Caco-2 (cell line): Measurements from ENCODE around the gene LHX2. TPM values are rescaled to one million over a fixed set of nuclear protein-coding genes. Genes with fewer than 3 reads are reported as not detected.
"Not testable (repeated sequence)": the region's sequence is repeated elsewhere in the genome, so short reads cannot be mapped to it uniquely, and the experiment has no call there.

Experiments used
- BruUV-seq: library from RNA; stranded (reverse); fragments of 400-500 nt; replicated peaks from 2 replicates; lab custom pipeline; 2021; lab: Mats Ljungman, UMichigan
- CTCF ChIA-PET: fragments of 300-600 bp; sonication (Branson Sonifier 250); formaldehyde crosslinking; loops from one replicate; lab custom pipeline; 2022; ENCODE audit warnings: antibody characterized with exemption; lab: Charles Lee
- POLR2A ChIA-PET: fragments of 300-600 bp; sonication (Branson Sonifier 250); formaldehyde crosslinking; loops from one replicate; lab custom pipeline; 2022; ENCODE audit warnings: antibody characterized with exemption; lab: Charles Lee
- DNase-seq, 2 experiments: peaks; one replicate each; pipeline versions ENCODE4 v3.0.0 to v3.0.0-alpha.2; 2020 to 2022
- H3K27me3 ChIP-seq: replicated peaks from 2 replicates; pipeline ENCODE4 v1.6.0; 2011; ENCODE audit warnings: low read length; ENCODE audit not compliant: control insufficient read depth, insufficient read depth
- H3K36me3 ChIP-seq: 2 replicates; pipeline ENCODE4 v1.5.1; 2011; ENCODE audit warnings: low read length; ENCODE audit not compliant: control insufficient read depth, insufficient read depth
- H3K4me1 ChIP-seq: fragments of 250-450 bp; sonication (Bioruptor Pico); 2 replicates; pipeline ENCODE4 v1.5.1; 2020; ENCODE audit warnings: mild to moderate bottlenecking
- H3K4me3 ChIP-seq: 2 replicates; pipeline ENCODE4 v1.5.1; 2011; ENCODE audit warnings: low read depth, mild to moderate bottlenecking, control low read depth, low read length
- H3K9me3 ChIP-seq: fragments of 250-450 bp; sonication (Bioruptor Pico); 2 replicates; pipeline ENCODE4 v1.5.1; 2020; ENCODE audit warnings: mild to moderate bottlenecking, moderate library complexity
- H3K27ac Mint-ChIP-seq: one replicate; pipeline ENCODE4 v1.8.0; 2022; ENCODE audit warnings: mixed read lengths; ENCODE audit not compliant: unreplicated experiment
- H3K27me3 Mint-ChIP-seq: one replicate; pipeline ENCODE4 v1.8.0; 2022; ENCODE audit warnings: mixed read lengths; ENCODE audit not compliant: insufficient read depth, unreplicated experiment
- H3K36me3 Mint-ChIP-seq: one replicate; pipeline ENCODE4 v1.8.0; 2022; ENCODE audit warnings: mild to moderate bottlenecking, mixed read lengths; ENCODE audit not compliant: insufficient read depth, unreplicated experiment
- H3K4me1 Mint-ChIP-seq: one replicate; pipeline ENCODE4 v1.8.0; 2022; ENCODE audit warnings: low read depth, mixed read lengths; ENCODE audit not compliant: unreplicated experiment
- H3K4me3 Mint-ChIP-seq: one replicate; pipeline ENCODE4 v1.8.0; 2022; ENCODE audit warnings: mild to moderate bottlenecking, moderate library complexity, mixed read lengths; ENCODE audit not compliant: unreplicated experiment
- H3K9me3 Mint-ChIP-seq: one replicate; pipeline ENCODE4 v1.8.0; 2022; ENCODE audit warnings: mixed read lengths; ENCODE audit not compliant: unreplicated experiment
- CTCF ChIP-seq, 2 experiments: fragments of 200-600 bp in 1 of 2; IDR thresholded peaks; 1 replicate in 1 of 2; 2 replicates in 1 of 2; pipeline versions ENCODE4 v1.5.1 to v1.8.0; 2011 to 2022; ENCODE audit warnings: antibody characterized with exemption in 1 of 2, control low read depth in 1 of 2, inconsistent platforms in 1 of 2, low read depth in 1 of 2, low read length in 1 of 2, mild to moderate bottlenecking in 1 of 2, moderate library complexity in 1 of 2; ENCODE audit not compliant: insufficient read depth in 1 of 2, severe bottlenecking in 1 of 2, unreplicated experiment in 1 of 2
- intact Hi-C: fragments of 100-400 bp; cut with micrococcal nuclease; formaldehyde crosslinking; loops from one replicate; pipeline ENCODE4 v1.10.0; 2022; ENCODE audit not compliant: unreplicated experiment
- total RNA-seq: library from RNA; stranded (reverse); gene quantifications from 2 replicates; pipeline ENCODE4 v1.2.3, GENCODE V29; 2022

The LHX2 gene
- total RNA-seq, 1 experiment from 2014 or later, result 4.0 TPM

GRCh38 chr9:123984802-123985201 is 26.8 kb upstream of the LHX2 start:
- intact Hi-C loops, result no loop called here
- Histone ChIP-seq H3K36me3 (no peaks in the 10 kb centered on the region), H3K4me1 (no peaks in the 10 kb centered on the region), H3K27me3 (no peaks in the 10 kb centered on the region), H3K9me3 (no peaks in the 10 kb centered on the region), H3K4me3 (no peak overlapping the region)
- Mint-ChIP-seq H3K4me1 (no peaks in the 10 kb centered on the region), H3K36me3 (peaks cover 5% of the 10 kb centered on the region), H3K9me3 (no peaks in the 10 kb centered on the region), H3K27me3 (peaks cover 13% of the 10 kb centered on the region), H3K4me3 (no peak overlapping the region), H3K27ac (no peak overlapping the region)
- no peak for DNase-seq
- ChIA-PET CTCF (no interaction called here), POLR2A (no interaction called here)
- BruUV-seq, result no TSS peak
- TF ChIP-seq CTCF (IDR thresholded peaks at IDR 0.05; ENCODE audit: insufficient read depth in 1 of 2, low read depth in 1 of 2, low read length in 1 of 2, severe bottlenecking in 1 of 2, unreplicated experiment in 1 of 2), result no peak

GRCh38 chr9:123985869-123986268 is 25.7 kb upstream of the LHX2 start:
- intact Hi-C loops, result no loop called here
- Mint-ChIP-seq H3K4me1 (no peaks in the 10 kb centered on the region), H3K27ac (no peak overlapping the region), H3K36me3 (peaks cover 5% of the 10 kb centered on the region), H3K4me3 (no peak overlapping the region), H3K27me3 (peaks cover 13% of the 10 kb centered on the region), H3K9me3 (no peaks in the 10 kb centered on the region)
- Histone ChIP-seq H3K9me3 (no peaks in the 10 kb centered on the region), H3K4me1 (no peaks in the 10 kb centered on the region), H3K4me3 (no peak overlapping the region), H3K27me3 (no peaks in the 10 kb centered on the region), H3K36me3 (no peaks in the 10 kb centered on the region)
- ChIA-PET CTCF (no interaction called here), POLR2A (no interaction called here)
- DNase-seq, result no peak
- BruUV-seq, result no TSS peak
- no peak for TF ChIP-seq CTCF (IDR thresholded peaks at IDR 0.05; ENCODE audit: insufficient read depth in 1 of 2, low read depth in 1 of 2, low read length in 1 of 2, severe bottlenecking in 1 of 2, unreplicated experiment in 1 of 2)

- Mint-ChIP-seq H3K4me1 (no peaks in the 10 kb centered on the region), H3K27me3 (peaks cover 16% of the 10 kb centered on the region), H3K27ac (no peak overlapping the region), H3K4me3 (no peak overlapping the region), H3K36me3 (peaks cover 5% of the 10 kb centered on the region), H3K9me3 (no peaks in the 10 kb centered on the region)
- intact Hi-C loops, result no loop called here
- no peak for DNase-seq
- no peak overlapping the region for H3K4me3 ChIP-seq
- no peaks in the 10 kb centered on the region for H3K4me1 ChIP-seq
- H3K36me3 ChIP-seq, result no peaks in the 10 kb centered on the region
- no peak for TF ChIP-seq CTCF (IDR thresholded peaks at IDR 0.05; ENCODE audit: insufficient read depth in 1 of 2, low read depth in 1 of 2, low read length in 1 of 2, severe bottlenecking in 1 of 2, unreplicated experiment in 1 of 2)
- H3K9me3 ChIP-seq, result no peaks in the 10 kb centered on the region
- POLR2A ChIA-PET, result no interaction called here
- BruUV-seq, result no TSS peak
- CTCF ChIA-PET, result no interaction called here
- no peaks in the 10 kb centered on the region for H3K27me3 ChIP-seq
These were observed 21.1 kb upstream of the LHX2 start for GRCh38 chr9:123990427-123990826.

GRCh38 chr9:123992679-123993078 is 18.9 kb upstream of the LHX2 start:
- H3K9me3 Mint-ChIP-seq, POLR2A ChIA-PET, CTCF ChIA-PET, DNase-seq, H3K27me3 ChIP-seq, intact Hi-C loops, H3K4me1 Mint-ChIP-seq, H3K36me3 ChIP-seq, H3K9me3 ChIP-seq, BruUV-seq, H3K36me3 Mint-ChIP-seq, H3K4me1 ChIP-seq, H3K4me3 Mint-ChIP-seq, H3K4me3 ChIP-seq, H3K27ac Mint-ChIP-seq: not testable (repeated sequence)
- H3K27me3 Mint-ChIP-seq, result peaks cover 29% of the 10 kb centered on the region
